Suprapubic skin (tissue), 4 donors: ENCODE data around the gene IL3RA.

Experiments used
- POLR2A ChIP-seq, 2 donors: fragments of 450-650 bp; IDR thresholded peaks; one replicate each; pipeline ENCODE4 v1.6.1; 2017; ENCODE audit warnings: antibody characterized with exemption in 2 of 2, mild to moderate bottlenecking in 2 of 2, moderate library complexity in 2 of 2
- POLR2AphosphoS5 ChIP-seq, 3 donors: sonication (generic); formaldehyde crosslinking; IDR thresholded peaks; one replicate each; pipeline ENCODE4 v1.6.1; 2017; ENCODE audit warnings: antibody characterized with exemption in 3 of 3
- TF ChIP-seq, protein P1 (sequence below), 2 donors: fragments of 200-600 bp in 1 of 2; fragments of 450-650 bp in 1 of 2; sonication (generic) in 1 of 2; IDR thresholded peaks; one replicate each; pipeline ENCODE4 v1.5.1; 2016 to 2019; ENCODE audit warnings: antibody characterized with exemption in 2 of 2, mild to moderate bottlenecking in 1 of 2, moderate library complexity in 1 of 2

DNA sequence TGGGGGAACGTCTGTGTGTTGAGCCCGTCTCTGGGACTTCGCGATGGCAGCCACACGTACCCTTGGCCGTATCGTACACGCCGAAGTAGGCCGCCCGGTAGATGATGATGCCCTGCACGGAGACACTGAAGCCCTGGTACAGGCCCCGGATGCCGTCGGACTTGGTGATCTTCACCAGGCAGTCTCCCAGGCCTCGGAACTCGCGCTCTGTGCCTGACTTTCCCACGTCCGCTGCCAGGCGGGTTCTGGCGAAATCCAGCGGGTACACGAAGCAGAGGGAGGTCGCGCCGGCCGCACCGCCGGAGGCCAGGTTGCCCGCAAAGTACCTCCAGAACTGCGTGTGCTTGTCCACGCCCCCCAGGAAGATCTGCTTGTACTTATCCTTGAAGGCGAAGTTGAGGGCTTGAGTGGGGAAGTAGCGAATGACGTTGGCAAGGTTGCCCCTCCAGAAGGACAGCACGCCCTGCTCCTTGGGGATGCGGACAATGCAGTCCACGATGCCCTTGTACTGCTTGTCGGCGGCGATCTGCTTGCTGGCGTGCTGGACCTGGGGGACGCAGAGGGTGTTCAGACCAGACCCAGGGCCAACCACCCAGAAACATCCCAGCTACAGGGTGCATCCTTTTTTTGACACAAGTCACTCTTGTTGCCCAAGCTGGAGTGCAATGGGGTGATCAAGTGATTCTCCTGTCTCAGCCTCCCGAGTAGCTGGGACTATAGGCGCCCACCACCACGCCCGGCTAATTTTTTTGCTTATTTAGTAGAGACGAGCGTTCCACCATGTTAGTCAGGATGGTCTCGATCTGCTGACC, 52.8 kb downstream of the IL3RA start:
- TF ChIP-seq POLR2A (IDR thresholded peaks at IDR 0.05): no peak
- TF ChIP-seq, protein P1, sequence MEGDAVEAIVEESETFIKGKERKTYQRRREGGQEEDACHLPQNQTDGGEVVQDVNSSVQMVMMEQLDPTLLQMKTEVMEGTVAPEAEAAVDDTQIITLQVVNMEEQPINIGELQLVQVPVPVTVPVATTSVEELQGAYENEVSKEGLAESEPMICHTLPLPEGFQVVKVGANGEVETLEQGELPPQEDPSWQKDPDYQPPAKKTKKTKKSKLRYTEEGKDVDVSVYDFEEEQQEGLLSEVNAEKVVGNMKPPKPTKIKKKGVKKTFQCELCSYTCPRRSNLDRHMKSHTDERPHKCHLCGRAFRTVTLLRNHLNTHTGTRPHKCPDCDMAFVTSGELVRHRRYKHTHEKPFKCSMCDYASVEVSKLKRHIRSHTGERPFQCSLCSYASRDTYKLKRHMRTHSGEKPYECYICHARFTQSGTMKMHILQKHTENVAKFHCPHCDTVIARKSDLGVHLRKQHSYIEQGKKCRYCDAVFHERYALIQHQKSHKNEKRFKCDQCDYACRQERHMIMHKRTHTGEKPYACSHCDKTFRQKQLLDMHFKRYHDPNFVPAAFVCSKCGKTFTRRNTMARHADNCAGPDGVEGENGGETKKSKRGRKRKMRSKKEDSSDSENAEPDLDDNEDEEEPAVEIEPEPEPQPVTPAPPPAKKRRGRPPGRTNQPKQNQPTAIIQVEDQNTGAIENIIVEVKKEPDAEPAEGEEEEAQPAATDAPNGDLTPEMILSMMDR (IDR thresholded peaks at IDR 0.05): no peak
- no peak for TF ChIP-seq POLR2AphosphoS5 (IDR thresholded peaks at IDR 0.05)
